Endothelial cell of umbilical vein (primary cell): ENCODE data around the gene HEXA. TPM values are rescaled to one million over a fixed set of nuclear protein-coding genes. Genes with fewer than 3 reads are reported as not detected.

Source experiments
- BruUV-seq: library from RNA; stranded (reverse); fragments of 400-500 nt; replicated peaks from 2 replicates; lab custom pipeline; 2021; lab: Mats Ljungman, UMichigan
- CTCF ChIA-PET: fragments of 300-600, 350-600 bp; sonication (Branson Sonifier 250); formaldehyde crosslinking; loops from one replicate; lab custom pipeline; 2021; ENCODE audit warnings: antibody characterized with exemption, inconsistent platforms; lab: Charles Lee
- POLR2A ChIA-PET: fragments of 300-600, 350-600 bp; sonication (Branson Sonifier 250); formaldehyde crosslinking; loops from one replicate; lab custom pipeline; 2021; ENCODE audit warnings: antibody characterized with exemption, inconsistent platforms; lab: Charles Lee
- DNase-seq: peaks from one replicate; pipeline ENCODE4 v3.0.0-alpha.2; 2011; ENCODE audit warnings: low read depth, low spot score
- FAIRE-seq: peaks from 2 replicates; lab custom pipeline; 2011; peaks lifted over from hg19 to GRCh38; lab: Jason Lieb, UNC
- H2AFZ ChIP-seq: 2 replicates; pipeline ENCODE4 v1.6.0; 2012; ENCODE audit warnings: low read depth, low read length, control low read depth, inconsistent platforms
- H3K27ac ChIP-seq: 2 replicates; pipeline ENCODE4 v1.5.1; 2011; ENCODE audit warnings: low read depth, mild to moderate bottlenecking, control low read depth, low read length, moderate library complexity; ENCODE audit not compliant: insufficient read depth
- H3K27me3 ChIP-seq, 2 experiments: 2 replicates each; pipeline versions ENCODE4 v1.6.0 to v1.6.1; 2011; ENCODE audit warnings: low read length in 2 of 2, mixed read lengths in 1 of 2; ENCODE audit not compliant: control insufficient read depth in 2 of 2, insufficient read depth in 2 of 2
- H3K36me3 ChIP-seq, 2 experiments: 2 replicates in 1 of 2; 3 replicates in 1 of 2; pipeline ENCODE4 v1.5.1; 2011; ENCODE audit warnings: low read length in 2 of 2, mild to moderate bottlenecking in 1 of 2, moderate library complexity in 1 of 2; ENCODE audit not compliant: control insufficient read depth in 2 of 2, insufficient read depth in 2 of 2; ENCODE audit errors: extremely low read depth in 1 of 2
- H3K4me1 ChIP-seq: 3 replicates; pipeline ENCODE4 v1.5.1; 2011; ENCODE audit warnings: mild to moderate bottlenecking, low read length; ENCODE audit not compliant: control insufficient read depth, insufficient read depth; ENCODE audit errors: extremely low read depth
- H3K4me2 ChIP-seq: 2 replicates; pipeline ENCODE4 v1.6.1; 2011; ENCODE audit warnings: low read length, control low read depth, mixed read lengths; ENCODE audit not compliant: insufficient read depth
- H3K4me3 ChIP-seq, 3 experiments: fragments of 200-600 bp in 1 of 3; sonication (generic), shearing (Covaris generic) in 1 of 3; replicated peaks in 1 of 3; 2 replicates each; pipeline ENCODE4 v1.5.1; 2011 to 2016; ENCODE audit warnings: control low read depth in 3 of 3, low read length in 3 of 3, mild to moderate bottlenecking in 2 of 3, inconsistent platforms in 1 of 3, low read depth in 1 of 3, moderate library complexity in 1 of 3; ENCODE audit not compliant: insufficient read depth in 1 of 3
- H3K79me2 ChIP-seq: 2 replicates; pipeline ENCODE4 v1.6.0; 2012; ENCODE audit warnings: low read length, inconsistent platforms; ENCODE audit not compliant: control insufficient read depth, insufficient read depth
- H3K9ac ChIP-seq: replicated peaks from 2 replicates; pipeline ENCODE3; 2011; ENCODE audit warnings: low read length, control low read depth; ENCODE audit not compliant: insufficient read depth; ENCODE audit errors: extremely low read depth
- H3K9me1 ChIP-seq: replicated peaks from 3 replicates; pipeline ENCODE4 v1.6.0; 2011; ENCODE audit warnings: mild to moderate bottlenecking, low read length; ENCODE audit not compliant: control insufficient read depth, insufficient read depth; ENCODE audit errors: extremely low read depth
- H3K9me3 ChIP-seq: replicated peaks from 2 replicates; pipeline ENCODE4 v1.5.1; 2012; ENCODE audit warnings: low read length, inconsistent platforms; ENCODE audit not compliant: control insufficient read depth, insufficient read depth
- H4K20me1 ChIP-seq: replicated peaks from 2 replicates; pipeline ENCODE3; 2011; ENCODE audit warnings: mild to moderate bottlenecking, low read length; ENCODE audit not compliant: control insufficient read depth, insufficient read depth; ENCODE audit errors: extremely low read depth
- EZH2 ChIP-seq: IDR thresholded peaks from 2 replicates; pipeline ENCODE4 v1.6.1; 2012; ENCODE audit warnings: borderline replicate concordance, low read depth, mild to moderate bottlenecking, moderate library complexity, low read length, inconsistent platforms; ENCODE audit not compliant: severe bottlenecking
- FOS ChIP-seq: IDR thresholded peaks from 2 replicates; pipeline ENCODE4 v1.6.1; 2011; ENCODE audit warnings: mild to moderate bottlenecking, low read length, moderate library complexity, borderline replicate concordance; ENCODE audit not compliant: insufficient read depth
- GATA2 ChIP-seq: IDR thresholded peaks from 2 replicates; pipeline ENCODE4 v1.7.0; 2011; ENCODE audit warnings: low read depth, mild to moderate bottlenecking, moderate library complexity, mixed read lengths, low read length; ENCODE audit not compliant: insufficient read length, insufficient read depth
- JUN ChIP-seq: IDR thresholded peaks from 2 replicates; pipeline ENCODE4 v1.6.1; 2011; ENCODE audit warnings: borderline replicate concordance, low read depth; ENCODE audit not compliant: insufficient read length, insufficient read depth
- MYC ChIP-seq: IDR thresholded peaks from one replicate; pipeline ENCODE4 v1.6.1; 2011; ENCODE audit warnings: mild to moderate bottlenecking, low read depth, low read length
- POLR2A ChIP-seq: IDR thresholded peaks from 2 replicates; pipeline ENCODE4 v1.6.1; 2012; ENCODE audit warnings: low read depth, mild to moderate bottlenecking, control low read depth, low read length
- POLR2AphosphoS5 ChIP-seq: IDR thresholded peaks from 2 replicates; pipeline ENCODE4 v1.6.1; 2012; ENCODE audit warnings: low read depth, mild to moderate bottlenecking, control low read depth, low read length, moderate library complexity; ENCODE audit not compliant: insufficient read depth
- dilution Hi-C: fragments of 300-500 bp; cut with MboI; formaldehyde crosslinking; loops from one replicate; pipeline ENCODE4 v1.15.0; 2019; ENCODE audit warnings: low sequenced_read_pairs; ENCODE audit not compliant: extremely low pct_ligation_motif_present
- intact Hi-C: fragments of 100-400 bp; cut with micrococcal nuclease; formaldehyde crosslinking; loops from one replicate; pipeline ENCODE4 v1.10.0; 2022
- polyA plus RNA-seq, 4 experiments: library from polyadenylated mRNA; depleted of rRNA in 3 of 4; stranded (reverse) in 3 of 4; unstranded in 1 of 4; fragments of >200 nt; gene quantifications; 2 replicates each; pipeline versions ENCODE4 v1.2.1 to v1.2.3, GENCODE V29; 2011 to 2012; ENCODE audit warnings: missing spikeins in 1 of 4
- total RNA-seq: library from RNA; stranded (reverse); gene quantifications from 2 replicates; pipeline ENCODE4 v1.2.3, GENCODE V29; 2021
- TF ChIP-seq, protein P1 (sequence below): IDR thresholded peaks from 2 replicates; pipeline ENCODE4 v1.6.1; 2011; ENCODE audit not compliant: insufficient read depth, insufficient read length
- TF ChIP-seq, protein P2 (sequence below), 2 donors: IDR thresholded peaks; 1 replicate in 1 of 2; 2 replicates in 1 of 2; pipeline ENCODE4 v1.5.1; 2011; ENCODE audit warnings: low read length in 2 of 2, mild to moderate bottlenecking in 2 of 2, moderate library complexity in 2 of 2, control low read depth in 1 of 2, inconsistent platforms in 1 of 2, low read depth in 1 of 2; ENCODE audit not compliant: insufficient read depth in 1 of 2; ENCODE audit errors: extremely low read depth in 1 of 2

HEXA gene
- total and polyA plus RNA-seq, 2 donors (not counting 3 experiments of a cell fraction or from before 2014, with no cell fraction given) = 108 to 212 TPM

DNA sequence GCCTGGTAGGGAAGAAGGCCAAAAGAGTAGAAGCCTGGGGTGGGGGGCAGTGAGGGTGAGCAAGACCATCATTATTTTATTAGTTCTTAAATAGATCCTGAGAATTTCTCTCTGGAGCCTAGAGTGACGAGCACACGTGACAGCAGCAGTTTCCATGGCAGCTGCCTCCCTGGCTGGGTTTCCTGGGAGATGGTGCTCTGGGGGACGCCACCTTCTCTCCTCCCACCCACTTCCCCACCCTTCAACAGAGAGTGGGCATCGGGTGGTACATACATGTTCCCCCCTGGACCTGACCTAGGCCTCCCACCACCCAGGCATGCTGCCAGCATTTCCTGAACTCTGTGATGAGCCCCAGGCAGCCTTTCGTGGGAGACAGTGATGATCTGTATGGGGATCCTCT, 68.8 kb downstream of the HEXA start:
- Histone ChIP-seq H3K9me3 (no peaks in the 10 kb centered on the region), H3K4me2 (no peak overlapping the region), H3K9me1 (no peaks in the 10 kb centered on the region), H3K4me3 (no peak overlapping the region), H3K79me2 (no peaks in the 10 kb centered on the region), H3K4me1 (no peaks in the 10 kb centered on the region), H3K27me3 (peaks cover 0 to 2% of the 10 kb centered on the region in 2 experiments), H3K27ac (no peak overlapping the region), H3K36me3 (no peaks in the 10 kb centered on the region), H4K20me1 (no peaks in the 10 kb centered on the region), H3K9ac (no peak overlapping the region), H2AFZ (no peak overlapping the region)
- DNase-seq (no peak), FAIRE-seq (no peak)
- no TSS peak for BruUV-seq
- dilution Hi-C loops (no loop called here), intact Hi-C loops (no loop called here)
- POLR2A ChIA-PET = no interaction called here
- no peak for TF ChIP-seq JUN
- TF ChIP-seq FOS = no peak
- TF ChIP-seq POLR2A = no peak
- TF ChIP-seq EZH2 = no peak
- no peak for TF ChIP-seq GATA2
- no peak for TF ChIP-seq MYC
- TF ChIP-seq, protein P1, sequence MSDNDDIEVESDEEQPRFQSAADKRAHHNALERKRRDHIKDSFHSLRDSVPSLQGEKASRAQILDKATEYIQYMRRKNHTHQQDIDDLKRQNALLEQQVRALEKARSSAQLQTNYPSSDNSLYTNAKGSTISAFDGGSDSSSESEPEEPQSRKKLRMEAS = no peak
- TF ChIP-seq, protein P2, sequence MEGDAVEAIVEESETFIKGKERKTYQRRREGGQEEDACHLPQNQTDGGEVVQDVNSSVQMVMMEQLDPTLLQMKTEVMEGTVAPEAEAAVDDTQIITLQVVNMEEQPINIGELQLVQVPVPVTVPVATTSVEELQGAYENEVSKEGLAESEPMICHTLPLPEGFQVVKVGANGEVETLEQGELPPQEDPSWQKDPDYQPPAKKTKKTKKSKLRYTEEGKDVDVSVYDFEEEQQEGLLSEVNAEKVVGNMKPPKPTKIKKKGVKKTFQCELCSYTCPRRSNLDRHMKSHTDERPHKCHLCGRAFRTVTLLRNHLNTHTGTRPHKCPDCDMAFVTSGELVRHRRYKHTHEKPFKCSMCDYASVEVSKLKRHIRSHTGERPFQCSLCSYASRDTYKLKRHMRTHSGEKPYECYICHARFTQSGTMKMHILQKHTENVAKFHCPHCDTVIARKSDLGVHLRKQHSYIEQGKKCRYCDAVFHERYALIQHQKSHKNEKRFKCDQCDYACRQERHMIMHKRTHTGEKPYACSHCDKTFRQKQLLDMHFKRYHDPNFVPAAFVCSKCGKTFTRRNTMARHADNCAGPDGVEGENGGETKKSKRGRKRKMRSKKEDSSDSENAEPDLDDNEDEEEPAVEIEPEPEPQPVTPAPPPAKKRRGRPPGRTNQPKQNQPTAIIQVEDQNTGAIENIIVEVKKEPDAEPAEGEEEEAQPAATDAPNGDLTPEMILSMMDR (IDR thresholded peaks at IDR 0.05; ENCODE audit: extremely low read depth in 1 of 2, insufficient read depth in 1 of 2, low read depth in 1 of 2, low read length in 2 of 2) = no peak
- TF ChIP-seq POLR2AphosphoS5 = no peak
- CTCF ChIA-PET = no interaction called here
